ENCODE measurements around the gene NUDT12.

The NUDT12 gene
- total RNA-seq = 0 to 2.5 (median 0.85) reads per million in 9 experiments

- Mint-ChIP-seq H3K27ac (no peak within 1 kb of the TSS), H3K36me3 (ENCODE audit: insufficient read depth) (peaks cover 4% of the 10 kb centered on the region), H3K9me3 (no peaks in the 10 kb centered on the region), H3K27me3 (no peaks in the 10 kb centered on the region), H3K4me3 (peak within 1 kb of the TSS; percentile 55 to 73), H3K4me1 (ENCODE audit: low read depth in 2 of 2) (peaks cover 3 to 7% of the 10 kb centered on the region in 2 donors)
- ATAC-seq (replicated peaks) = peak; percentile 36
- no peak for DNase-seq
These were observed at the start of gene NUDT12 for GRCh38 chr5:103562453-103563157. Gene NUDT12, minus strand, starts transcription at chr5:103562789. Its CDS starts 2,541 bp downstream, at chr5:103560248.

- DNase-seq (no peak), ATAC-seq (replicated peaks) (no peak)
- Mint-ChIP-seq H3K4me3 (no peak overlapping the region), H3K36me3 (ENCODE audit: insufficient read depth) (no peaks in the 10 kb centered on the region), H3K27me3 (no peaks in the 10 kb centered on the region), H3K27ac (no peak overlapping the region), H3K4me1 (ENCODE audit: low read depth in 2 of 2) (no peaks in the 10 kb centered on the region), H3K9me3 (no peaks in the 10 kb centered on the region)
These were observed 44.8 kb upstream of the NUDT12 start for GRCh38 chr5:103607346-103607745.

GRCh38 chr5:103605277-103605676, 42.7 kb upstream of the NUDT12 start:
- Mint-ChIP-seq H3K36me3 (ENCODE audit: insufficient read depth) (no peaks in the 10 kb centered on the region), H3K27ac (no peak overlapping the region), H3K27me3 (no peaks in the 10 kb centered on the region), H3K4me1 (ENCODE audit: low read depth in 2 of 2) (no peaks in the 10 kb centered on the region), H3K4me3 (no peak overlapping the region), H3K9me3 (no peaks in the 10 kb centered on the region)
- ATAC-seq (replicated peaks) (no peak), DNase-seq (no peak)

DNA sequence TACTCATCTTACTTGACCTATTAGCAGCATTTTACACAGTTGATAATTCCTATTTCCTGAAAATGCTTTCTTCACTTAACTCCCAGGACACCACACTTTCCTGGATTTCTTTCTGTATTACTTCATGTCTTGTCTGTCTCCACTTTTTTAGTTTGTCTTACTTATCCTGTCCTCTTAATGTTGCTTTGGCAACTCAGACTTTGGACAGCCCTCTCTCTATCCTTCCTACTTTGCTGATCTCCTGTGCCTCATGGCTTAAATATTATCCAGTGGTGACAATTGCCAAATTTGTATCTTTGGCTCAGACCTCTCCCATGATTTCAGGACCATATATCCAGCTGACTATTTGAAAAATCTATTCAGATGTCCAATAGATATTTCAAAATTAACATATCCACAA, 39.8 kb upstream of the NUDT12 start:
- ATAC-seq (replicated peaks) (no peak), DNase-seq (no peak)
- Mint-ChIP-seq H3K27me3 (no peaks in the 10 kb centered on the region), H3K4me1 (ENCODE audit: low read depth in 2 of 2) (no peaks in the 10 kb centered on the region), H3K27ac (no peak overlapping the region), H3K36me3 (ENCODE audit: insufficient read depth) (no peaks in the 10 kb centered on the region), H3K4me3 (no peak overlapping the region), H3K9me3 (no peaks in the 10 kb centered on the region)

DNA sequence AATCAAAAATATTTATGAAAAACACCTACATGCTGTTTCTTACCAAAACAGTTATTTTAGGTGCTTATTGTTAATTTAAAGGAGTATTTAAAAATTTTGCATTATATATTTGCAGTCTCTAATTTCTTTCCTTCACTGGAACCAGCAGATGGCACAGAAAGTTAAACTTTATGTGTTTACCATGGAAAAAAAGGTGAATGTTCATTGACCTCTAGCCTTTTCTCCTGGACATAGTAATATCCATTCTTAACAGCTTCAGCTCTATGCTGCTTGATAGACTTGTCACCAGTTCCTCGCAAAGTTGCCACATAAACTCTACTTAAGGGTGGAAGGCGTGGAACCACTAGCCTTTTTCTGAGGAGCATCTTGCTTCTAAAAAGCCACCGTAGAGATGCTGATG, 38.7 kb upstream of the NUDT12 start:
- DNase-seq = no peak
- ATAC-seq (replicated peaks) = no peak
- H3K27ac Mint-ChIP-seq = no peak overlapping the region
- H3K36me3 Mint-ChIP-seq (ENCODE audit: insufficient read depth) = no peaks in the 10 kb centered on the region
- H3K4me3 Mint-ChIP-seq = no peak overlapping the region
- H3K27me3 Mint-ChIP-seq = no peaks in the 10 kb centered on the region
- no peaks in the 10 kb centered on the region for H3K9me3 Mint-ChIP-seq
- no peaks in the 10 kb centered on the region for H3K4me1 Mint-ChIP-seq (ENCODE audit: low read depth in 2 of 2)

DNA sequence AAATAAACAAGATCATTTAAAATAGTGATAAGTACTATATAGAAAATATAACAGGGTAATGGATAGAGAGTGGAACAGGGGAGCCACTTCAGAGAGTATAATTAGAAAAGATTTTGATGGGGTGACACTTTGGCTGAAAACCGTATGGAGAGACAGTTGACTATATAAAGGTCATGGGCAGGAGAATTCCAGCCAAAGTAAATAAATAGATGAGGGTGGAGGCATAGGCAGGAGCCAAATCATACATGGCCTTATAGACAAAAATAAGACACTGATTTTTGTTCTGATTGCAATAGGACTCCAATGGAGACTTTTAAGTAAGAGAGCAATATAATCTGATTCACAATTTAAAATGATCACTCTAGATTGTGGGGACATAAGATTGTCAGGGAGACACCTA, 37.5 kb upstream of the NUDT12 start:
- H3K4me1 Mint-ChIP-seq (ENCODE audit: low read depth in 2 of 2) = no peaks in the 10 kb centered on the region
- H3K27ac Mint-ChIP-seq = no peak overlapping the region
- DNase-seq (no peak), ATAC-seq (replicated peaks) (no peak)
- no peaks in the 10 kb centered on the region for H3K36me3 Mint-ChIP-seq (ENCODE audit: insufficient read depth)
- no peak overlapping the region for H3K4me3 Mint-ChIP-seq
- H3K9me3 Mint-ChIP-seq = peaks cover 0 to 3% of the 10 kb centered on the region in 2 donors
- H3K27me3 Mint-ChIP-seq = no peaks in the 10 kb centered on the region

DNA sequence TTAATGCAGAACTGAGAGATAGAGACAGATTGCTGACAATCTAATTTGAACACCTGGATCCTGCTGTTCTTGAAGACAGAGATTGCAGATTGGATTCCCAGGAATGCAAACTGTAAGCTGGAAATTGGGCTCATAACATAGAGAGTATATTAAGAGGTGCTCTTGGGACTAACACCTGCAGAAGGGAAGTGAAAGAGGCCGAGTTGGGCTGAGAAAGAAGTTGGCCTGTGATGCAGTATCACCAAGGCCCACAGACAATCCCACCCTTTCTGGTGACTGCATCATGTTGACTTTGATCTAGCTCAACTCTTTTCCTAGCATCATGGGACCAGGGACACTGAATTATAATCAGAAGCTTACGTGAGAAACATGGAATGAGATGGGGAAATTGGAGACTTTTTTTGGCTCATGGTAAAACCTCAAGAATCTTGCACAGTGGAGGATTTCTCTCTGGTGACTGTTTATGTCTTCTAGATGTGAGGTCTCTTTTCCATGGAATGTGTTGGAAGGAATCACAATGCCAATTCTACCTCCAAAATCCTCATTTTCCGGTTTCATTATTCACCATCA, 36.5 kb upstream of the NUDT12 start:
- H3K27me3 Mint-ChIP-seq = no peaks in the 10 kb centered on the region
- ATAC-seq (replicated peaks) = no peak

DNA sequence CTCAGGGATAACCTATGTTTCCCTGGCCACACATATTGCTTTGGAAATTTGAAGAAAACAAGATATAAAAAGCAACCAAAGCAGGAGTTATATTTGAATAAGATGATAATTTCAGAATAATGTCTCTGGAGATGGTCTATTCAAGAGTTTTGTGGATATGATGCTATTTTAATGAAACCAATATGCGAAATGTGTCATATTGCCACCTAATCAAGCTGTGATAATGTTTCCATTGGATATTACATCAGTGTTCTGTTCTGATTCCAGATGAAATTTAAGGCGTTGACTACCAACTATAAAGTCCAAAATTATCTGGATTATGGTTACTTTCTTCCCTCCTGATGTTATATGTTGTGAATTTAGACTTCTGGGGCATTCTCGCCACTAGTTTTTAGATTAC, 27.6 kb upstream of the NUDT12 start:
- Mint-ChIP-seq H3K9me3 (no peaks in the 10 kb centered on the region), H3K4me1 (ENCODE audit: low read depth in 2 of 2) (no peaks in the 10 kb centered on the region)
- ATAC-seq (replicated peaks) = no peak

More for the DNA sequence above, 36.5 kb upstream of the NUDT12 start:
- DNase-seq = no peak
- no peak overlapping the region for H3K27ac Mint-ChIP-seq
- no peak overlapping the region for H3K4me3 Mint-ChIP-seq
- H3K9me3 Mint-ChIP-seq = peaks cover 0 to 3% of the 10 kb centered on the region in 2 donors
- H3K36me3 Mint-ChIP-seq (ENCODE audit: insufficient read depth) = no peaks in the 10 kb centered on the region
- H3K4me1 Mint-ChIP-seq (ENCODE audit: low read depth in 2 of 2) = no peaks in the 10 kb centered on the region

DNA sequence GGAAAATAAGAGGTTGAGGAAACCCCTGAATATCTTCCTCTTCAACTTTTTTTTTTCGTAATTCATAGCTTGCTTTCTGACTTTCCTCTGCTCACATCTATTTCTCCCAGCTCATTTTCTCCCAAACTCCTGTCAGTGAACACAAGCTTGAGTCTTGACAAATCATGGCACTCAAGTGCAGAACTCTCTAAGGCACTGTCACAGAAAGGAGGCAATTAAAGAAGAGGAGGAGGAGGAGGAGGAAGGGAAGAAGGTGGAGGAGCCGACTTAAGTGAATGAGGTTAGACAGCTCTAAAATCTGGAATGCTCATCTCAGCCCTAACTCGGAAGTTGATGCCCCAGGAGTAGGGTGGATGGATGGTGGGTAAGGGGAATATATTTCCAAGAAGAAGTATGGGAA, 27.2 kb upstream of the NUDT12 start:
- no peaks in the 10 kb centered on the region for H3K27me3 Mint-ChIP-seq
- ATAC-seq (replicated peaks) (no peak), DNase-seq (no peak)
- no peaks in the 10 kb centered on the region for H3K36me3 Mint-ChIP-seq (ENCODE audit: insufficient read depth)
- H3K9me3 Mint-ChIP-seq = no peaks in the 10 kb centered on the region
- no peaks in the 10 kb centered on the region for H3K4me1 Mint-ChIP-seq (ENCODE audit: low read depth in 2 of 2)
- no peak overlapping the region for H3K4me3 Mint-ChIP-seq
- H3K27ac Mint-ChIP-seq = no peak overlapping the region

More for the DNA sequence above, 27.6 kb upstream of the NUDT12 start:
- no peaks in the 10 kb centered on the region for H3K27me3 Mint-ChIP-seq
- no peak for DNase-seq
- H3K4me3 Mint-ChIP-seq = no peak overlapping the region
- H3K27ac Mint-ChIP-seq = no peak overlapping the region
- H3K36me3 Mint-ChIP-seq (ENCODE audit: insufficient read depth) = no peaks in the 10 kb centered on the region

- Mint-ChIP-seq H3K9me3 (no peaks in the 10 kb centered on the region), H3K4me3 (no peak overlapping the region), H3K27ac (no peak overlapping the region), H3K4me1 (ENCODE audit: low read depth in 2 of 2) (no peaks in the 10 kb centered on the region), H3K27me3 (no peaks in the 10 kb centered on the region), H3K36me3 (ENCODE audit: insufficient read depth) (no peaks in the 10 kb centered on the region)
- no peak for DNase-seq
- ATAC-seq (replicated peaks) = no peak
These were observed 26.8 kb upstream of the NUDT12 start for GRCh38 chr5:103589357-103589756.

- ATAC-seq (replicated peaks) = no peak
- no peak for DNase-seq
- no peaks in the 10 kb centered on the region for H3K9me3 Mint-ChIP-seq
- no peak overlapping the region for H3K4me3 Mint-ChIP-seq
- no peaks in the 10 kb centered on the region for H3K36me3 Mint-ChIP-seq (ENCODE audit: insufficient read depth)
- H3K4me1 Mint-ChIP-seq (ENCODE audit: low read depth in 2 of 2) = no peaks in the 10 kb centered on the region
- H3K27me3 Mint-ChIP-seq = no peaks in the 10 kb centered on the region
- no peak overlapping the region for H3K27ac Mint-ChIP-seq
These were observed 24.7 kb upstream of the NUDT12 start for GRCh38 chr5:103587185-103587748.

- no peaks in the 10 kb centered on the region for H3K4me1 Mint-ChIP-seq (ENCODE audit: low read depth in 2 of 2)
- H3K4me3 Mint-ChIP-seq = no peak overlapping the region
- ATAC-seq (replicated peaks) (no peak), DNase-seq (no peak)
- H3K27ac Mint-ChIP-seq = no peak overlapping the region
- H3K9me3 Mint-ChIP-seq = no peaks in the 10 kb centered on the region
- H3K36me3 Mint-ChIP-seq (ENCODE audit: insufficient read depth) = no peaks in the 10 kb centered on the region
- H3K27me3 Mint-ChIP-seq = no peaks in the 10 kb centered on the region
These were observed 19.8 kb upstream of the NUDT12 start for GRCh38 chr5:103582364-103582763.

DNA sequence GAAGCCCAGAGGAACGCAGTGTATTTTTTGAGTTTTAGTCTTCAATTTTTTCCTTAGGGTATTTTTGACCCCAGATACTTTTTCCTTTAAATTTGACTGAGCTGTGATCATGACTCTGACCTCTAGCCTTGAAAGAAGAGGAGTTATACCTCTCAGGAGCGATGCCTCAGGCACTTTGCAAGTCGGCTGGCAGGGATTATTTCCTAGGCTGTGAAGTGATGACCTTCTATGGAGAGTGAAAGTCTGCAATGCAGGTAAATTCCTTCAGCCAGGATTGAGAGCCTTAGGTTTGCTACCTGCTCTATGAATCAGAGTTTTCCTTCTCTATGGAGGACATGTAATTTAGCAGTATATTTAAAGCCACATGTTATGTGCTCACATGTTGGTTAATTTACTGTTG, 10.8 kb upstream of the NUDT12 start:
- no peak for DNase-seq
- Mint-ChIP-seq H3K4me3 (no peak overlapping the region), H3K27me3 (no peaks in the 10 kb centered on the region), H3K4me1 (ENCODE audit: low read depth in 2 of 2) (no peaks in the 10 kb centered on the region), H3K27ac (no peak overlapping the region), H3K9me3 (peaks cover 3 to 8% of the 10 kb centered on the region in 2 donors), H3K36me3 (ENCODE audit: insufficient read depth) (no peaks in the 10 kb centered on the region)
- ATAC-seq (replicated peaks) = no peak

GRCh38 chr5:103572454-103572853, 9.9 kb upstream of the NUDT12 start:
- no peaks in the 10 kb centered on the region for H3K27me3 Mint-ChIP-seq
- DNase-seq (no peak), ATAC-seq (replicated peaks) (no peak)
- no peak overlapping the region for H3K27ac Mint-ChIP-seq
- no peaks in the 10 kb centered on the region for H3K36me3 Mint-ChIP-seq (ENCODE audit: insufficient read depth)
- no peak overlapping the region for H3K4me3 Mint-ChIP-seq
- H3K4me1 Mint-ChIP-seq (ENCODE audit: low read depth in 2 of 2) = no peaks in the 10 kb centered on the region
- H3K9me3 Mint-ChIP-seq = peaks cover 3 to 8% of the 10 kb centered on the region in 2 donors

Data from effector memory CD8-positive, alpha-beta T cell (primary cell).